Heart left ventricle (tissue), 16 donors: Measurements from ENCODE around the gene ILRUN. TPM values are rescaled to one million over a fixed set of nuclear protein-coding genes. Genes with fewer than 3 reads are reported as not detected.
A peak's percentile ranks its signal among the peaks of the same experiment; 100 is the strongest.
"Not testable (repeated sequence)": the region's sequence is repeated elsewhere in the genome, so short reads cannot be mapped to it uniquely, and the experiment has no call there.

Experiments
- ATAC-seq, 4 donors: fragments of 200-7000 bp; cut with Tn5 transposase; one replicate each; pipeline ENCODE4 v1.9.1; 2020 to 2022; ENCODE audit warnings: moderate library complexity in 4 of 4, mild to moderate bottlenecking in 3 of 4, moderate number of reproducible peaks in 1 of 4
- DNase-seq, 5 donors: peaks; one replicate each; pipeline ENCODE4 v3.0.0-alpha.2; 2020
- H3K27ac ChIP-seq, 12 donors: fragments of 200-600 bp; sonication (generic) in 4 of 12; one replicate each; pipeline versions ENCODE4 v1.5.0 to v1.8.0; 2016 to 2022; ENCODE audit warnings: mild to moderate bottlenecking in 2 of 12
- H3K27me3 ChIP-seq, 9 donors: fragments of 200-600 bp; sonication (generic) in 2 of 9; one replicate each; pipeline versions ENCODE4 v1.5.1 to v1.8.0; 2016 to 2022; ENCODE audit warnings: mild to moderate bottlenecking in 3 of 9
- H3K36me3 ChIP-seq, 9 donors: fragments of 200-600 bp; sonication (generic) in 2 of 9; one replicate each; pipeline versions ENCODE4 v1.5.0 to v1.8.0; 2018 to 2022; ENCODE audit warnings: mild to moderate bottlenecking in 2 of 9
- H3K4me1 ChIP-seq, 12 donors: fragments of 200-600 bp; sonication (generic) in 4 of 12; one replicate each; pipeline versions ENCODE4 v1.5.0 to v1.8.0; 2016 to 2022; ENCODE audit warnings: mild to moderate bottlenecking in 3 of 12
- H3K4me3 ChIP-seq, 12 donors: fragments of 200-600 bp; sonication (generic) in 4 of 12; one replicate each; pipeline versions ENCODE4 v1.5.0 to v1.8.0; 2017 to 2022; ENCODE audit warnings: mild to moderate bottlenecking in 9 of 12, moderate library complexity in 4 of 12
- H3K9me3 ChIP-seq, 12 donors: fragments of 200-600 bp; sonication (generic) in 4 of 12; one replicate each; pipeline versions ENCODE4 v1.5.0 to v1.8.0; 2016 to 2022; ENCODE audit warnings: mild to moderate bottlenecking in 1 of 12
- CTCF ChIP-seq, 12 donors: fragments of 200-600 bp; sonication (generic) in 4 of 12; IDR thresholded peaks; one replicate each; pipeline versions ENCODE4 v1.5.0 to v1.8.0; 2018 to 2022; ENCODE audit warnings: antibody characterized with exemption in 12 of 12, mild to moderate bottlenecking in 5 of 12
- POLR2A ChIP-seq, 2 donors: fragments of 450-650 bp; IDR thresholded peaks; one replicate each; pipeline ENCODE4 v1.6.1; 2017; ENCODE audit warnings: antibody characterized with exemption in 2 of 2, mild to moderate bottlenecking in 2 of 2, moderate library complexity in 2 of 2
- WGBS, 4 donors: extraction: QIAGEN DNeasy Blood & Tissue Kit in 2 of 4; methylation state at CpG; one replicate each; pipeline versions ENCODE4 v1.1.5 to v1.1.7; 2013 to 2018; 5-methylcytosine and 5-hydroxymethylcytosine counted together
- intact Hi-C, 10 donors: fragments of 100-400 bp; cut with DNase I; formaldehyde crosslinking; loops; one replicate each; pipeline versions ENCODE4 v1.11.1 to v1.14.2; 2022
- polyA plus RNA-seq, 2 donors: library from polyadenylated mRNA; stranded (reverse); fragments of 200-250 nt; gene quantifications; one replicate each; pipeline ENCODE4 v1.2.3, GENCODE V29; 2013
- total RNA-seq, 9 donors: library from RNA; depleted of rRNA in 2 of 9; stranded (reverse); fragments of >200 nt in 2 of 9; fragmentation: NEBNext Ultra II Directional in 3 of 9; extraction: Animal tissue kit (Norgen Biotek cat#: 25700) in 3 of 9; gene quantifications; one replicate each; pipeline versions ENCODE4 v1.1.0 to v1.2.4, GENCODE V29; 2016 to 2023
- donor health status: ischemic (EF 13 %, LVEDD 7.1; RV severe dilation, severe dysfunction).
- donor health status: healthy with polysubstance abuse.
- donor health status: DM: no; HTN: yes; CAD: no.
- donor health status: DM: no; HTN: no; CAD: no.
- donor health status: ischemic (EF 25% LVEDD 6.9; RV normal size, moderate dysfunction).
- donor health status: ischemic (EF 25% LVEDD 5.7; RV mildly dilated, moderate dysfunction).
- donor health status: healthy.
- donor health status: DM: yes; HTN: yes; CAD: no.
- donor health status: ischemic (EF 35%, LVEDD 5.7; RV mildly dilated, moderate dysfunction).
- donor health status: nonischemic (EF 11% LVEDD 7.7; RV severe dilation, severe dysfunction).
- donor health status: DM: yes; HTN: yes; CAD: no.
- donor health status: PGD.
- donor health status: ischemic (EF 29% LVEDD 5.4; RV normal size, mild dysfunction).
- donor health status: nonischemic (EF 23%, LVEDD 6.1; RV moderate dilation, normal function).

ILRUN gene
- total and polyA plus RNA-seq, 11 donors: 91.2 to 191 (median 116) TPM

- intact Hi-C loops: no loop called here
- ATAC-seq (no peak), DNase-seq (no peak)
- H3K4me3 ChIP-seq: no peak overlapping the region
- 75 to 84% (median 79%) methylated on average over 4 of the region's 4 CpGs for WGBS, 4 donors
- no peaks in the 10 kb centered on the region for H3K4me1 ChIP-seq
- H3K9me3 ChIP-seq: no peaks in the 10 kb centered on the region
- TF ChIP-seq CTCF (IDR thresholded peaks at IDR 0.05) (no peak), POLR2A (IDR thresholded peaks at IDR 0.05) (no peak)
- no peaks in the 10 kb centered on the region for H3K36me3 ChIP-seq
- H3K27me3 ChIP-seq: no peaks in the 10 kb centered on the region
- no peak overlapping the region for H3K27ac ChIP-seq
These were observed 22.4 kb upstream of the ILRUN start for GRCh38 chr6:34718976-34719375.

- Histone ChIP-seq H3K27me3 (no peaks in the 10 kb centered on the region), H3K4me1 (no peaks in the 10 kb centered on the region), H3K9me3 (no peaks in the 10 kb centered on the region), H3K27ac (no peak overlapping the region), H3K36me3 (no peaks in the 10 kb centered on the region), H3K4me3 (no peak overlapping the region)
- DNase-seq (no peak), ATAC-seq (no peak)
- intact Hi-C loops: no loop called here
- TF ChIP-seq CTCF (IDR thresholded peaks at IDR 0.05) (no peak), POLR2A (IDR thresholded peaks at IDR 0.05) (no peak)
- WGBS, 4 donors: 91 to 97% (median 92%) methylated on average over 2 of the region's 2 CpGs
These were observed 20.9 kb upstream of the ILRUN start for GRCh38 chr6:34717466-34717865.

DNA sequence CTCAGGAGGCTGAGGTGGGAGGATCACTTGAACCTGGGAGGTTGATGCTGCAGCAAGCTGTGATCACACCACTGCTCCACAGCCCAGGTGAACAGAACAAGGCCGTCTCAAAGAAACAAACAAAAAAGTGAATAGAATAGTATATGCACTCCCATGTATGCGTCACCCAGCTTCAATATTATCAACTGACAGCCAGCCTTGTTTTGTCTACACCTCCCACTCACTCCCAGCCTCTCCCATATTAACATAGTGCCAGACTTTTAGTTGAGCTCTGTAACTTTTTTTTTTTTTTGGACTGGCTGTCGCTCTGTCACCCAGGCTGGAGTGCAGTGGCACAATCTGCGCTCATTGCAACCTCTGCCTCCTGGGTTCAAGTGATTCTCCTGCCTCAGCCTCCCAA, 18.1 kb upstream of the ILRUN start:
- no peaks in the 10 kb centered on the region for H3K27me3 ChIP-seq
- intact Hi-C loops: no loop called here

GRCh38 chr6:34712881-34713280, 16.3 kb upstream of the ILRUN start:
- H3K27me3 ChIP-seq, H3K36me3 ChIP-seq, H3K4me3 ChIP-seq, ATAC-seq, H3K9me3 ChIP-seq, intact Hi-C loops, DNase-seq, H3K27ac ChIP-seq: not testable (repeated sequence)
- peaks cover 0 to 17% (median 10%) of the 10 kb centered on the region in 12 donors for H3K4me1 ChIP-seq
- whole genome bisulfite sequencing, 4 donors: 88 to 91% (median 90%) methylated on average over 7 of the region's 7 CpGs

More for the DNA sequence above, 18.1 kb upstream of the ILRUN start:
- Histone ChIP-seq H3K36me3 (no peaks in the 10 kb centered on the region), H3K27ac (no peak overlapping the region), H3K9me3 (no peaks in the 10 kb centered on the region), H3K4me3 (no peak overlapping the region), H3K4me1 (peaks cover 0 to 5% (median 3%) of the 10 kb centered on the region in 12 donors)
- no peak for TF ChIP-seq POLR2A (IDR thresholded peaks at IDR 0.05)
- TF ChIP-seq CTCF (IDR thresholded peaks at IDR 0.05): no peak
- ATAC-seq: no peak
- 87 to 96% (median 94%) methylated on average over 4 of the region's 4 CpGs for WGBS, 4 donors
- DNase-seq: no peak

DNA sequence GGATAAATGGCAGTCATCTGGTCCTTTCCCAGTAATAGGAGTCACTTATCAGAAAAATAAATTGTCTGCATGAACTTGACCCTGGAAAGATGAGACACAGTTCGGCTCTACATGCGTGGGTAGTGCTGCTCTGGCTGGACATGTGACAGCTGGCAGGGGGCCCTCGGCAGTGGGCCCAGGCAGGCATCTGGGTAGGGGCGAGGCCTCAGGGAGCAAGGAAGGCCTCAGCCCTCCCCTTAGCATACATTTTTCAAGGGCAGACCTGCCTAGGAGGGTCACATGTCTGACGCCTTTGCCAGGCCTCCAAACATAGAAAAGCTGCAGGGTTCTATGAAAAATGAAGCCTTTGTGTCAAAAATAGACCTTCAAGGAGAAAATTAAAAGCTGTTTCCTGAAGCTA, 12.8 kb upstream of the ILRUN start:
- H3K27me3 ChIP-seq: no peaks in the 10 kb centered on the region
- no peak for TF ChIP-seq POLR2A (IDR thresholded peaks at IDR 0.05)
- no peak for TF ChIP-seq CTCF (IDR thresholded peaks at IDR 0.05)
- no peaks in the 10 kb centered on the region for H3K36me3 ChIP-seq
- H3K27ac ChIP-seq: peak overlapping the region; percentile 3 to 77 (median 64)
- ATAC-seq (peak; percentile 94 to 99 (median 99)), DNase-seq (peak; percentile 79 to 87 (median 81))
- H3K4me3 ChIP-seq: no peak overlapping the region
- H3K4me1 ChIP-seq: peaks cover 0 to 19% (median 10%) of the 10 kb centered on the region in 12 donors
- intact Hi-C loops: no loop called here
- 8 to 21% (median 16%) methylated on average over 5 of the region's 5 CpGs for WGBS, 4 donors
- no peaks in the 10 kb centered on the region for H3K9me3 ChIP-seq
